K562 (cell line): ENCODE results near the gene GALR1. TPM values are rescaled to one million over a fixed set of nuclear protein-coding genes. Genes with fewer than 3 reads are reported as not detected.

Experiments
- ATAC-seq: fragments of 200-7000 bp; cut with Tn5 transposase; 3 replicates; pipeline ENCODE4 v1.9.1; 2020; ENCODE audit warnings: moderate library complexity
- BruUV-seq: library from RNA; stranded (reverse); fragments of 400-500 nt; replicated peaks from 2 replicates; lab custom pipeline; 2021; lab: Mats Ljungman, UMichigan
- CTCF ChIA-PET: fragments of 300-600 bp; formaldehyde crosslinking; extraction: SDS; loops from one replicate; lab custom pipeline; 2021; ENCODE audit warnings: low intra/inter-chr PET ratio; lab: Yijun Ruan, JAX
- POLR2A ChIA-PET: fragments of 300-600, 350-650 bp; sonication (Branson Sonifier 250); formaldehyde crosslinking; extraction: SDS; loops from one replicate; lab custom pipeline; 2021; ENCODE audit warnings: antibody characterized with exemption, inconsistent platforms; lab: Yijun Ruan, JAX
- DNase-seq, 4 experiments: peaks; one replicate each; pipeline versions ENCODE4 v3.0.0 to v3.0.0-alpha.2; 2011 to 2018; ENCODE audit warnings: low spot score in 3 of 4, mixed read lengths in 3 of 4; ENCODE audit errors: extremely low read depth in 1 of 4
- FAIRE-seq: peaks from 2 replicates; lab custom pipeline; 2011; peaks lifted over from hg19 to GRCh38; lab: Jason Lieb, UNC
- H2AFZ ChIP-seq: 2 replicates; pipeline ENCODE4 v1.6.0; 2011; ENCODE audit warnings: low read depth, low read length, control low read depth, inconsistent platforms
- H3K27ac ChIP-seq: fragments of 200-600 bp; 3 replicates; pipeline ENCODE4 v1.8.0; 2011; ENCODE audit warnings: low read depth, mild to moderate bottlenecking, control low read depth, inconsistent platforms, low read length, moderate library complexity, mixed read lengths; ENCODE audit errors: extremely low read depth
- H3K27me3 ChIP-seq, 2 experiments: fragments of 300-600 bp in 1 of 2; 2 replicates in 1 of 2; 3 replicates in 1 of 2; pipeline versions ENCODE4 v1.6.0 to v1.8.0; 2011; ENCODE audit warnings: inconsistent platforms in 2 of 2, low read length in 2 of 2, mild to moderate bottlenecking in 1 of 2, mixed read lengths in 1 of 2, moderate library complexity in 1 of 2; ENCODE audit not compliant: control insufficient read depth in 2 of 2, insufficient read depth in 2 of 2
- H3K36me3 ChIP-seq: fragments of 300-600 bp; 3 replicates; pipeline ENCODE4 v1.8.0; 2011; ENCODE audit warnings: mild to moderate bottlenecking, low read length, inconsistent platforms; ENCODE audit not compliant: control insufficient read depth, insufficient read depth
- H3K4me1 ChIP-seq, 2 experiments: fragments of 200-600 bp in 1 of 2; replicated peaks in 1 of 2; 2 replicates in 1 of 2; 3 replicates in 1 of 2; pipeline versions ENCODE4 v1.5.1 to v1.8.0; 2011; ENCODE audit warnings: inconsistent platforms in 2 of 2, low read length in 2 of 2, mild to moderate bottlenecking in 1 of 2, mixed read lengths in 1 of 2, moderate library complexity in 1 of 2; ENCODE audit not compliant: control insufficient read depth in 2 of 2, insufficient read depth in 2 of 2
- H3K4me2 ChIP-seq: 2 replicates; pipeline ENCODE4 v1.6.1; 2011; ENCODE audit warnings: low read length, control low read depth, inconsistent platforms, mixed read lengths; ENCODE audit not compliant: insufficient read depth
- H3K4me3 ChIP-seq: fragments of 200-600 bp; sonication (generic), shearing (Covaris generic); 2 replicates; pipeline ENCODE4 v1.5.1; 2016; ENCODE audit warnings: control low read depth, inconsistent platforms
- H3K79me2 ChIP-seq: fragments of 200-600 bp; 3 replicates; pipeline ENCODE4 v1.8.0; 2011; ENCODE audit warnings: low read length, inconsistent platforms; ENCODE audit not compliant: control insufficient read depth, insufficient read depth
- H3K9ac ChIP-seq, 2 experiments: 2 replicates each; pipeline versions ENCODE4 v1.6.0 to v1.6.1; 2011; ENCODE audit warnings: low read depth in 2 of 2, low read length in 2 of 2, control low read depth in 1 of 2, inconsistent platforms in 1 of 2, mild to moderate bottlenecking in 1 of 2, mixed read lengths in 1 of 2; ENCODE audit not compliant: insufficient read depth in 1 of 2
- H3K9me1 ChIP-seq: one replicate; pipeline ENCODE4 v1.6.0; 2011; ENCODE audit warnings: inconsistent platforms, mild to moderate bottlenecking, low read length, moderate library complexity; ENCODE audit not compliant: control insufficient read depth, insufficient read depth
- H3K9me3 ChIP-seq: replicated peaks from 2 replicates; pipeline ENCODE4 v1.5.1; 2011; ENCODE audit warnings: low read depth, low read length, inconsistent platforms; ENCODE audit not compliant: control insufficient read depth, insufficient read depth
- H4K20me1 ChIP-seq: replicated peaks from 2 replicates; pipeline ENCODE4 v1.6.1; 2011; ENCODE audit warnings: low read length, inconsistent platforms, mixed read lengths; ENCODE audit not compliant: control insufficient read depth, insufficient read depth
- HSF4 ChIP-seq: fragments of 250-450 bp; sonication (Bioruptor Pico); IDR thresholded peaks from 2 replicates; pipeline ENCODE4 v2.1.2; 2022; ENCODE audit warnings: mild to moderate bottlenecking, moderate library complexity, borderline replicate concordance
- L3MBTL2 ChIP-seq: fragments of 450-650 bp; IDR thresholded peaks from 2 replicates; pipeline ENCODE4 v1.6.1; 2016; ENCODE audit warnings: mild to moderate bottlenecking, moderate library complexity
- MBD2 ChIP-seq: sonication (generic); IDR thresholded peaks from 2 replicates; pipeline ENCODE4 v1.6.1; 2016; ENCODE audit warnings: low read depth, borderline replicate concordance
- NUFIP1 ChIP-seq: fragments of 450-650 bp; IDR thresholded peaks from 2 replicates; pipeline ENCODE4 v1.6.1; 2018; ENCODE audit not compliant: partially characterized antibody
- ZNF282 ChIP-seq: sonication (generic); formaldehyde crosslinking; IDR thresholded peaks from 2 replicates; pipeline ENCODE4 v1.8.1; 2023; ENCODE audit warnings: missing genetic modification reagents
- WGBS: fragments of 100-300 bp; shearing (Covaris generic); methylation state at CpG from one replicate; pipeline ENCODE4 v1.1.6; 2016; ENCODE audit warnings: low coverage, mixed read lengths; ENCODE audit not compliant: insufficient coverage; ENCODE audit errors: missing lambda C conversion rate; 5-methylcytosine and 5-hydroxymethylcytosine counted together
- in situ Hi-C: fragments of 300-500 bp; cut with MboI; formaldehyde crosslinking; loops from 4 replicates; pipeline ENCODE4 v1.15.0; 2018; ENCODE audit warnings: inconsistent platforms, mixed read lengths
- intact Hi-C: fragments of 100-400 bp; cut with micrococcal nuclease; formaldehyde crosslinking; loops from 2 replicates; pipeline ENCODE4 v1.14.2; 2022
- polyA plus RNA-seq, 8 experiments: library from polyadenylated mRNA; depleted of rRNA in 4 of 8; stranded (reverse) in 5 of 8; unstranded in 3 of 8; fragments of >200 nt; fragmentation: Nextera tagmentation in 2 of 8; fragmentation: Illumina TruSeq in 1 of 8; extraction: Ambion mirVana in 2 of 8; extraction: Trizol in 1 of 8; gene quantifications; 2 replicates each; pipeline versions ENCODE4 v1.2.1 to v1.2.3, GENCODE V29; 2011 to 2014; ENCODE audit warnings: inconsistent platforms in 1 of 8, missing spikeins in 1 of 8
- total RNA-seq, 7 experiments: library from RNA; depleted of rRNA in 6 of 7; stranded (reverse); fragments of >200 nt in 6 of 7; fragmentation: Illumina TruSeq in 2 of 7; extraction: Trizol in 2 of 7; gene quantifications; 2 replicates each; pipeline versions ENCODE4 v1.2.1 to v1.2.3, GENCODE V29; 2011 to 2021; ENCODE audit warnings: low replicate concordance in 1 of 7
- TF ChIP-seq, protein P1 (sequence below), 3 experiments: fragments of 200-800 bp in 1 of 3; sonication (Bioruptor generic) in 1 of 3; sonication (generic) in 1 of 3; formaldehyde crosslinking in 1 of 3; IDR thresholded peaks; 2 replicates each; pipeline versions ENCODE4 v1.6.1 to v1.8.0; 2016 to 2022; ENCODE audit warnings: mild to moderate bottlenecking in 2 of 3, missing compliant biosample characterization in 2 of 3, missing genetic modification characterization in 2 of 3, missing genetic modification reagents in 1 of 3

The GALR1 gene
- total and polyA plus RNA-seq, 9 of the 15 experiments (the other 6 are each of a cell fraction or from before 2014, with no cell fraction given) = not detected

- intact Hi-C loops (no loop called here), in situ Hi-C loops (no loop called here)
- H3K9me1 ChIP-seq = no peaks in the 10 kb centered on the region
- no TSS peak for BruUV-seq
- no peak overlapping the region for H3K4me2 ChIP-seq
- H4K20me1 ChIP-seq = no peaks in the 10 kb centered on the region
- POLR2A ChIA-PET = no interaction called here
- H3K9me3 ChIP-seq = no peaks in the 10 kb centered on the region
- H3K4me3 ChIP-seq = no peak overlapping the region
- 0% methylated on average over 1 of the region's 3 CpGs for WGBS
- H3K4me1 ChIP-seq = no peaks in the 10 kb centered on the region
- H3K27ac ChIP-seq = no peak overlapping the region
- TF ChIP-seq MBD2 (no peak), HSF4 (CRISPR knock-in tag) (no peak), ZNF282 (CRISPR knock-in tag) (no peak), L3MBTL2 (no peak), NUFIP1 (no peak)
- TF ChIP-seq, protein P1, sequence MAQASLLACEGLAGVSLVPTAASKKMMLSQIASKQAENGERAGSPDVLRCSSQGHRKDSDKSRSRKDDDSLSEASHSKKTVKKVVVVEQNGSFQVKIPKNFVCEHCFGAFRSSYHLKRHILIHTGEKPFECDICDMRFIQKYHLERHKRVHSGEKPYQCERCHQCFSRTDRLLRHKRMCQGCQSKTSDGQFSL (CRISPR knock-in tag; IDR thresholded peaks at IDR 0.05) = no peak
- TF ChIP-seq, protein P1 (tag; IDR thresholded peaks at IDR 0.05) = no peak
- CTCF ChIA-PET = no interaction called here
- FAIRE-seq = no peak
- no peaks in the 10 kb centered on the region for H3K79me2 ChIP-seq
- ATAC-seq = no peak
- DNase-seq = no peak
- H3K9ac ChIP-seq = no peak overlapping the region
- no peaks in the 10 kb centered on the region for H3K27me3 ChIP-seq
- no peak overlapping the region for H2AFZ ChIP-seq
- no peaks in the 10 kb centered on the region for H3K36me3 ChIP-seq
Observed at GRCh38 chr18:77316008-77316407, 66.4 kb downstream of the GALR1 start.
